ENCODE results near the gene NUDCD3. TPM values are rescaled to one million over a fixed set of nuclear protein-coding genes. Genes with fewer than 3 reads are reported as not detected.

The NUDCD3 gene
- total and polyA plus RNA-seq, 12 donors: 16.2 to 116 (median 102) TPM

Other genes starting within 250 kb of the NUDCD3 start
- 100 to 1,000 TPM in 6 of 10 donors, 10 to 100 TPM in 4; 70.6 to 152 (median 126) TPM for gene CAMK2B, start 165.1 kb downstream of the NUDCD3 start, total RNA-seq
- gene CAMK2B, start 165.1 kb downstream of the NUDCD3 start, polyA plus RNA-seq: 100 to 1,000 TPM in 1 of 2 donors, 10 to 100 TPM in 1; 30.8 to 107 TPM
- gene NPC1L1, start 50.7 kb upstream of the NUDCD3 start, total RNA-seq: under 1 TPM in 9 of 10 donors, not detected in 1; 0.06 to 0.29 (median 0.12) TPM
- under 1 TPM; under 0.01 to 0.15 TPM for gene NPC1L1, start 50.7 kb upstream of the NUDCD3 start, polyA plus RNA-seq
- 10 to 100 TPM; 23.2 to 40.7 (median 27.4) TPM for gene DDX56, start 83.2 kb upstream of the NUDCD3 start, total RNA-seq
- 100 to 1,000 TPM in 1 of 2 donors, 10 to 100 TPM in 1; 40.1 to 100 TPM for gene DDX56, start 83.2 kb upstream of the NUDCD3 start, polyA plus RNA-seq
- gene TMED4, start 91.6 kb upstream of the NUDCD3 start, total RNA-seq: 10 to 100 TPM; 55.4 to 81.4 (median 69.4) TPM
- 10 to 100 TPM; 42.9 to 45.6 TPM for gene TMED4, start 91.6 kb upstream of the NUDCD3 start, polyA plus RNA-seq
- gene OGDH, start 116.0 kb upstream of the NUDCD3 start, total RNA-seq: 100 to 1,000 TPM; 500 to 724 (median 679) TPM
- gene OGDH, start 116.0 kb upstream of the NUDCD3 start, polyA plus RNA-seq: 100 to 1,000 TPM; 202 to 421 TPM